ENCODE results near the gene TNPO2. TPM values are rescaled to one million over a fixed set of nuclear protein-coding genes. Genes with fewer than 3 reads are reported as not detected.

TNPO2 gene
- total RNA-seq, 1 donor from 2014 or later = 99.7 TPM

DNA sequence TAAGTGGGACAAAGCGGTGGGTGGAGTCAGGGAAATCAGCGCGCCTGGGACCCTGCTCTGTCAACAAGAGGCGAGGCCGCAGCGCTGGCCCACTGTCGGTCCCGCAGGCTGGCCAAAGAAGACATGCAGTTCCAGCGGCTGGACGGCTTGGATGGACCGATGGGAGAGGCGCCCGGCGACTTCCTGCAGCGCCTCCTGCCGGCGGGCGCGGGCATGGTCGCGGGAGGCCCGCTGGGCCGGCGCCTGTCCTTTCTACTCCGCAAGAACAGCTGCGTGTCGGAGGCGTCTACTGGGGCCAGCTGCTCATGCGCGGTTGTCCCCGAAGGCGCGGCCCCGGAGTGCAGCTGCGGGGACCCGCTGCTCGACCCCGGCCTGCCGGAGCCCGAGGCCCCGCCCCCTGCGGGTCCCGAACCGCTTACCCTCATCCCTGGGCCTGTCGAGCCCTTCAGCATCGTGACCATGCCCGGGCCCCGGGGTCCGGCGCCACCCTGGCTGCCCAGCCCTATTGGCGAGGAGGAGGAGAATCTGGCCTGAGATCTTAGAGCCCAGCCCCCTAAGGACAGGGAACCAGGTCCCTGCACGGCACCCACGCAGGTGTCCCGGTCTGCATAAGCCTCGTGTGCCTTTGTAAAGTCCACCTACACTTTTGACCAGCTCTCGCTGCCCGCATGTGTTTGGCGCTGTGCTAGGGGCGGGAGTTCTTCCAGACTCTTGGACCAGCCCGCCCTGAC is 34.0 kb upstream of the TNPO2 start:
- H3K9me3 Mint-ChIP-seq = no peaks in the 10 kb centered on the region
- H3K4me1 Mint-ChIP-seq (ENCODE audit: unreplicated experiment) = peaks cover 4% of the 10 kb centered on the region
- H3K27ac Mint-ChIP-seq = no peak overlapping the region
- DNase-seq (ENCODE audit: extremely low spot score, unreplicated experiment) = peak; percentile 88
- H3K36me3 Mint-ChIP-seq = peaks cover 4% of the 10 kb centered on the region
- H3K27me3 Mint-ChIP-seq = peaks cover 14% of the 10 kb centered on the region
- H3K4me3 Mint-ChIP-seq = peak overlapping the region; percentile 75
- TF ChIP-seq, protein P1, sequence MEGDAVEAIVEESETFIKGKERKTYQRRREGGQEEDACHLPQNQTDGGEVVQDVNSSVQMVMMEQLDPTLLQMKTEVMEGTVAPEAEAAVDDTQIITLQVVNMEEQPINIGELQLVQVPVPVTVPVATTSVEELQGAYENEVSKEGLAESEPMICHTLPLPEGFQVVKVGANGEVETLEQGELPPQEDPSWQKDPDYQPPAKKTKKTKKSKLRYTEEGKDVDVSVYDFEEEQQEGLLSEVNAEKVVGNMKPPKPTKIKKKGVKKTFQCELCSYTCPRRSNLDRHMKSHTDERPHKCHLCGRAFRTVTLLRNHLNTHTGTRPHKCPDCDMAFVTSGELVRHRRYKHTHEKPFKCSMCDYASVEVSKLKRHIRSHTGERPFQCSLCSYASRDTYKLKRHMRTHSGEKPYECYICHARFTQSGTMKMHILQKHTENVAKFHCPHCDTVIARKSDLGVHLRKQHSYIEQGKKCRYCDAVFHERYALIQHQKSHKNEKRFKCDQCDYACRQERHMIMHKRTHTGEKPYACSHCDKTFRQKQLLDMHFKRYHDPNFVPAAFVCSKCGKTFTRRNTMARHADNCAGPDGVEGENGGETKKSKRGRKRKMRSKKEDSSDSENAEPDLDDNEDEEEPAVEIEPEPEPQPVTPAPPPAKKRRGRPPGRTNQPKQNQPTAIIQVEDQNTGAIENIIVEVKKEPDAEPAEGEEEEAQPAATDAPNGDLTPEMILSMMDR (conservative IDR thresholded peaks at IDR 0.05) = peak; percentile 100

DNA sequence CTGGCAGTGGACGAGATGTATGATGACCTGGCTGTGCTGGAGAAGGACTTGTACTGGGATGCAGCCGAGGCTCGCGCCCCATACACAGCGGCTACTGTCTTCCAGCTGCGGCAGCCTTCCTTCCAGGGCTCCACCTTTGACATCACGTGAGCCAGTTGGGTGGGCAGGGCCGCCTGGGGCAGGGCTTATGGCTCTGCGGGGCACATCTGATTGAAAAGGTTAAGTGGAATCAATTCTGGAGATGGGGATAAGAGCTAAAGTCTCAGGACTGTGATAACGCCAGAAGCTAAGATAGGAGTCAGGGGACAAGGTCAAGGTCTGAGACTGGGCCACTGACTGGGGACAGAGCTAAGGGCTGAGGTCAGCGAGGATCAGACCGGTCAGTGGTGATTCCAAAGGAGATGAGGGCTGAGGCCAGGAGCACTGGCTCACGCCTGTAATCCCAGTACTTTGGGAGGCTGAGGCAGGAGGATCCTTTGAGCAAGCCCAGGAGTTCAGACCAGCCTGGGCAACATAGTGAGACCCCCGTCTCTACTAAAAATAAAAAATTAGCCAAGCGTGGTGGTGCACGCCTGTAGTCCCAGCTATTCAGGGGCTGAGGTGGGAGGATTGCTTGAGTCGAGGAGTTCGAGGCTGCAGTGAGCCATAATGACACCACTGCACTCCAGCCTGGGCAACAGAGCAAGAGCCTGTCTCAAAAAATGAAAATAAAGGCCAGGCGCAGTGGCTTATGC is 32.6 kb upstream of the TNPO2 start:
- TF ChIP-seq, protein P1 (conservative IDR thresholded peaks at IDR 0.05) = no peak
- Mint-ChIP-seq H3K9me3 (no peaks in the 10 kb centered on the region), H3K27ac (no peak overlapping the region), H3K36me3 (peaks cover 4% of the 10 kb centered on the region), H3K4me1 (ENCODE audit: unreplicated experiment) (peaks cover 4% of the 10 kb centered on the region), H3K4me3 (no peak overlapping the region), H3K27me3 (peaks cover 24% of the 10 kb centered on the region)
- no peak for DNase-seq (ENCODE audit: extremely low spot score, unreplicated experiment)

DNA sequence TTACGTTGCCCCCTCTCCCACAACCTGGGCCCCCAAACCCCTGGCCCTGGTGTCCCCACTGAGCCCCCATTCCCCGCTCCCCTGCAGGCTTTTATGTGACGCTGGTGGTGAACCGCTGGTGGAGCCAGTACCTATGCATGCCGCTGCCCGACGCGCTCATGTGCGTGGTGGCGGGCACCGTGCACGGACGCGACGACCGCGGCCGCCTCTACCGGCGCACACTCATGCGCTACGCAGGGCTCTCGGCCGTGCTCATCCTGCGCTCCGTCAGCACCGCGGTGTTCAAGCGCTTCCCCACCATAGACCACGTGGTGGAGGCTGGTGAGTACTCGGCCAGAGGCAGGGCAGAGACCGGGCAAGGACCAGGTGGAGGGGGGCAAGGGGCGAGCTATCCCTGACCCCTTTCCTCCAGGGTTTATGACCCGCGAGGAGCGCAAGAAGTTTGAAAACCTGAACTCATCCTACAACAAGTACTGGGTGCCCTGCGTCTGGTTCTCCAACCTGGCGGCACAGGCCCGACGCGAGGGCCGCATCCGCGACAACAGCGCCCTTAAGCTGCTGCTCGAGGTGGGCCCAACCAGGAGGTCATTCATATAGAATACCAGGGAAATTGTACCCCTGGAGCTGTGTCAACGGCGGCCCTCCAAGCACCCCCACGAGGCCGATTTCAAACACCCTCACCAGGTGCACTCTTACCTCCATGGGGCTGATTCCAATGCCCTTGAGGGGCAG is 30.9 kb upstream of the TNPO2 start:
- no peaks in the 10 kb centered on the region for H3K36me3 Mint-ChIP-seq
- no peaks in the 10 kb centered on the region for H3K9me3 Mint-ChIP-seq
- TF ChIP-seq, protein P1 (conservative IDR thresholded peaks at IDR 0.05) = no peak
- H3K4me3 Mint-ChIP-seq = no peak overlapping the region
- H3K4me1 Mint-ChIP-seq (ENCODE audit: unreplicated experiment) = no peaks in the 10 kb centered on the region
- H3K27me3 Mint-ChIP-seq = peaks cover 39% of the 10 kb centered on the region
- no peak overlapping the region for H3K27ac Mint-ChIP-seq
- no peak for DNase-seq (ENCODE audit: extremely low spot score, unreplicated experiment)

DNA sequence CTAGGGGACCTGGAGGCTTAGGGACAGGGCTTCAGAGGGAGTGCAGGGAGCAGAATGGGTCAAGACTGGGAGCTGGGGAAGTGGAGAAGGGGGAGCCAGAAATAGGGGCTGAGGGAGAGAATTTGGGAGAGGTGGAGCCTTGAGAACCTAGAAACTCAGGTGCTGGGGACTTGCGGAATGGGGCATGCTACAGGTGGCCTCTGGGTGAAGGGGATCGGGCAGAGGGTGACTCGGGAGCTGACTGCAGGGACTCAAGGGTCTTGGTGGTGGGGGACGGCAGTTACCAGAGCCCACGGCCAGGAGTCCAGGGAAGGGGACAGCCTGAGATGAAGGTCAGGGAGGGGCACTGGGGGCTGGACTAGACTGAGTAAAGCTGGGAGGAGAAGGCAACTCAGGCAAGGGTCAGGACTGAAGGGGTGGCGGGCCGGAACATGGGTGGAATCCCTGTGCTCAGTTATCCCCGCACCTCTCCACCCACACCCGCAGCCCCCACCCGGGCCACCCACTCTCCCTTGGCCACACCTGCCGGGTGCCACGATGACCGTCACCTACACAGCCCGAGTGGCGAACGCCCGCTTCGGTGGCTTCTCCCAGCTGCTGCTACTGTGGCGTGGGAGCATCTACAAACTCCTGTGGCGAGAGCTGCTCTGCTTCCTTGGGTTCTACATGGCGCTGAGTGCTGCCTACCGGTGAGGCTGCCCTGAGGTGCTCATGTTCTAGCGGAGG is 28.5 kb upstream of the TNPO2 start:
- Mint-ChIP-seq H3K4me1 (ENCODE audit: unreplicated experiment) (no peaks in the 10 kb centered on the region), H3K36me3 (peaks cover 12% of the 10 kb centered on the region), H3K9me3 (no peaks in the 10 kb centered on the region), H3K27ac (no peak overlapping the region), H3K4me3 (no peak overlapping the region), H3K27me3 (peaks cover 49% of the 10 kb centered on the region)
- TF ChIP-seq, protein P1 (conservative IDR thresholded peaks at IDR 0.05) = no peak
- no peak for DNase-seq (ENCODE audit: extremely low spot score, unreplicated experiment)

DNA sequence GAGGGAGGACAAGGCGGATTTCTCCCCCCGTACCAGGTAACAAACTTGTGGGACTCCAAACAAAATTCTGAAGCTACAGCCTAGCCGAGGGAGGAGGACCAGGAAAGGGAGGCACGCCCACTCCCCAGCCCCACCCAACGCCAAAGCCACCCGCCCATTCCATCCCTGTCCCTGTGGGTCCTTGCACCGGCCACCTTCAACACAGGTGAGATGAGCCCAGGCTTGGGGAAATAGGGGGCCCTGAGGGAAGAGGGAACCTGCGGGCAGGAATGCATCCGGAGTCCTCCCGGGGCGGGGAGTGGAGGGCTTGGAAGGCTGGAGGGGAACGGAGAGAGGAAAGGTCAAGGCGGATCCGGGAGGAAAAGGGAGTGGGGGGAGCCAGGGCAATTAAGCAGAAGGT is 27.9 kb upstream of the TNPO2 start, which contains the start of gene BEST2:
Gene BEST2 (plus strand): TSS at position 157 of the 400 bp plus-strand sequence. CDS start 802 bp downstream, outside the sequence.
- DNase-seq (ENCODE audit: extremely low spot score, unreplicated experiment) = no peak
- H3K4me3 Mint-ChIP-seq = no peak within 1 kb of the TSS
- peaks cover 12% of the 10 kb centered on the region for H3K36me3 Mint-ChIP-seq

More for the DNA sequence above, 27.9 kb upstream of the TNPO2 start, which contains the start of gene BEST2:
- Mint-ChIP-seq H3K4me1 (ENCODE audit: unreplicated experiment) (no peaks in the 10 kb centered on the region), H3K27me3 (peaks cover 49% of the 10 kb centered on the region), H3K9me3 (no peaks in the 10 kb centered on the region), H3K27ac (no peak within 1 kb of the TSS)
- TF ChIP-seq, protein P1 (conservative IDR thresholded peaks at IDR 0.05) = no peak
